Measurements from ENCODE around the gene EFCAB10.
"Not testable (repeated sequence)": the region's sequence is repeated elsewhere in the genome, so short reads cannot be mapped to it uniquely, and the experiment has no call there.

The EFCAB10 gene

DNA sequence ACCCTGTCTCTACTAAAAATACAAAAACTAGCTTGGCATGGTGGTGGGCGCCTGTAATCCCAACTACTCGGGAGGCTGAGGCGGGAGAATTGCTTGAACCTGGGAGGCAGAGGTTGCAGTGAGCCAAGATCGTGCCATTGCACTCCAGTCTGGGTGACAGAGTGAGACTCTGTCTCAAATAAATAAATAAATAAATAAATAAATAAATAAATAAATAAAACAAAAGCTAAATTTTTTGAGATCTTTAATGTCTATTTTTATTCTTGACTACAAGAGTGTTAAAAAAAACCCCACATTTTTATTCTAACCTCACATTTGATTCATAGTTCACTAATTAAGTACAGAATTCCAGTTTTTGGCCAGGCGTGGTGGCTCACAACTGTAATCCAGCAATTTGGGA lies 53.6 kb downstream of the EFCAB10 start:
- not testable (repeated sequence) for DNase-seq

DNA sequence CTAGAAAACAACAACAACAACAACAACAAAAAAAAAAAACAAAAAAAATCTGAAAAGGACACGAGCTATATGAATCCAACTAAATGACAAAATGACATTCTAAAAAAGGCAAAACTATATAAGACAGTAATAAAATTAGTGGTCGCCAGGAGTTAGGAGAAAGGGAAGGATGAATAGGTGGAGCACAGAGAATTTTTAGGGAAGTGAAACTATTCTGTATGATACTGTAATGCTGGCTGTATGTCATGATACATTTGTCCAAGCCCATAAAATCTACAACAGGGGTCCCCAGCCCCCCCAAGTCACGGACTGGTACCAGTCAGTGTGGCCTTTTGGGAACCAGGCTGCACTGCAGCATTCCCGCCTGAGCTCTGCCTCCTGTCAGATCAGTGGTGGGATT lies 56.5 kb downstream of the EFCAB10 start:
- DNase-seq: no peak

DNA sequence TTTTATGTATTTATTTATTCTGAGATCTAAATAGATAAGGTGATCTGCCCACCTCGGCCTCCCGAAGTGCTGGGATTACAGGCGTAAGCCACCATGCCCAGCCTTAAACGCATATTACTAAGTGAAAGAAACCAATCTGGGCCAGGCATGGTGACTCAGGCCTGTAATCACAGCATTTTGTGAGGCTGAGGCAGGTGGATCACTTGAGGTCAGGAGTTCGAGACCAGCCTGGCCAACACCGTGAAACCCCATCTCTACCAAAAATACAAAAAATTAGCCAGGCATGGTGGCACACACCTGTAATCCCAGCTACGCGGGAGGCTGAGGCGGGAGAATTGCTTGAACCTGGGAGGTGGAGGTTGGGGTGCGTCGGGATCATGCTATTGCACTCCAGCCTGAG lies 56.9 kb downstream of the EFCAB10 start:
- DNase-seq: not testable (repeated sequence)

DNA sequence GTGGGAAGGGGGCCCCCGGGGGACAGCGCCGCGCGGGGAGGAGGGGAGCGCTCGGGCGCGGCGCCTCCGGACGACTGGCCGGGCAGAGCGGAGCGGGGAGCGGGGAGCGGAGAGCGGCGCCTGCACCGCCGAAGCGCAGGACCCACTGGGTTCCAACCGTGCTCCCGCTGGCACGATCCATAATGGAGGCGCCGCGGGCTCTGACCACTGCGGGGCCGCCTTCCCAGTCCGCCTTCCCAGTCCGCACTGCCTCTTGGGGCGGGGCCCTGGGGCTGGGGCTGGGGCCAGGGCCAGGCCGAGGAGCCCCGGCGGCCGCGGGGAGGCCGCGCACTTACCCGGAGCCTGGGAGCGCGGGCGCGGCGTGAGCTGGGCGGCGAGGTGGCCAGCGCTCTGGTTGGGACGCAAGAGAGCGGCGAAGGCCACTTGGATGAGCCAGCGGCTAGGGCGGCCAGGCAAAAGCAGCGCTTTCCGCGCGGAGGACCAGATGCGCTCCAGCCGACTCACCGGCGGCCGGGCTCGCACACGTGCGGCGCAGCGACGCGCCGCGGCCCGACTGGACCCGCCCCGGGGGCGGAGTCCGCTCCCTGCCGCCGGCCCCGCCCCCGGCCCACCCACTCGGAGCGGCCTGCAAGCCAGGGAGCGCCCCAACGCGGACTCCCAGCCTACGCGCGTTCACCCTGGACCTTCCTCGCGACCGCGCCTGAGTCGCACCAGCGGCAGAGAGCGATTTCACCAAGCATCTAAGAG lies 59.4 kb downstream of the EFCAB10 start, which contains the start of gene PUS7:
Gene PUS7 (minus strand): TSS at position 555 of the 747 bp plus-strand sequence. CDS start 13,759 bp downstream, outside the sequence.
- DNase-seq: peak; percentile 93

GRCh38 chr7:105521027-105521716 lies 60.1 kb downstream of the EFCAB10 start:
- peak; percentile 33 for DNase-seq

DNA sequence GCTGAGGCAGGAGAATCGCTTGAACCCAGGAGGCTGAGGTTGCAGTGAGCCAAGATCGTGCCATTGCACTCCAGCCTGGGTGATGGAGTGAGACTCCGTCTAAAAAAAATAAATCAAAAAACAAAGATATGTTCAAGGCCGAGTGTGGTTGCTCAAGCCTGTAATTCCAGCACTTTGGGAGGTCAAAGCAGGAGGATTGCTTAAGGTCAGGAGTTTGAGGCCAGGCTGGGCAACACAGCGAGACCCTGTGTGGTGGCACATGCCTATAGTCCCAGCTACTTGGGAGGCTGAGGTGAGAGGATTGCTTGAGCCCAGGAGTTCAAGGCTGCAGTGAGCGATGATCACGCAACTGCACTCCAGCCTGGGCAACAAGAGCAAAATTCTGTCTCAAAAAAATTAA lies 60.7 kb downstream of the EFCAB10 start:
- not testable (repeated sequence) for DNase-seq

DNA sequence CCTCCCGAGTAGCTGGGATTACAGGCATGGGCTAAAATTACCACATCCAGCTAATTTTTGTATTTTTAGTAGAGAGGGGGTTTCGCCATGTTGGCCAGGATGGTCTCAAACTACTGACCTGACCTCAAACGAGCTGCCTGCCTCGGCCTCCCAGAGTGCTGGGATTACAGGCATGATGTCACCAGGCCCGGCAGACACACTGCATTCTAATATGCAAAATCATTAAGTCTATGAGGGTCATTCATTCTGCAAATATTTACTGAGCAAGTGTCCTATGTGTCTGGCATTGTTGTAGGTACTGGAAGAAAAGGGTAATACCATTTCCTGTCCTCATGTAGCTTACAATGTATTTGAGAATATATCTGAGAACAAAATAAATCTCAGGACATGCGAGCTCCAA lies 61.9 kb downstream of the EFCAB10 start:
- DNase-seq: no peak

- not testable (repeated sequence) for DNase-seq
These were observed 65.7 kb downstream of the EFCAB10 start for GRCh38 chr7:105515610-105516009.
